ENCODE results near the gene GPR152.
A peak's percentile ranks its signal among the peaks of the same experiment; 100 is the strongest.

GPR152 gene

DNA sequence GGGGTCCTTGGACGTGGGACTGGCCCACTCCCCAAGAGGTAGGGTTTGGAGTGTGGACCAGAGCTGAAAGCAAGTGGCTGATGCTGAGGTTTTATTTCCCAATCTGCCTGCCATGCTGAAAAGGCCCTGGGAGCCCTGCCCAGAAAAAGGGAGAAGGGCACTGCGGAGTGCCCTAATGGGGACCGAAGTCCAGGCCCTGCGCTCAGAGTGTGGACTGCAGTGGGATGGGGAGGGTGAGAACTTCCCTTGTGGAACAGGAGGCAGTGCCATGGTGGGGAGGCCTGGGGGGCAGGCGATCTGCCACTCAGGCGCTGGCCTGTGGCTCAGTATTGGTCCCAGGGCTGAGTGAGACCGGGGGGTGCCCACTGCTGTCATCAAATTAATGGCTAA lies 4.3 kb downstream of the GPR152 start:
- FAIRE-seq (no peak), DNase-seq (ENCODE audit: insufficient read length, low spot score) (no peak)
- no peak for TF ChIP-seq POLR2A (IDR thresholded peaks at IDR 0.05; ENCODE audit: low read depth, low read length)

DNA sequence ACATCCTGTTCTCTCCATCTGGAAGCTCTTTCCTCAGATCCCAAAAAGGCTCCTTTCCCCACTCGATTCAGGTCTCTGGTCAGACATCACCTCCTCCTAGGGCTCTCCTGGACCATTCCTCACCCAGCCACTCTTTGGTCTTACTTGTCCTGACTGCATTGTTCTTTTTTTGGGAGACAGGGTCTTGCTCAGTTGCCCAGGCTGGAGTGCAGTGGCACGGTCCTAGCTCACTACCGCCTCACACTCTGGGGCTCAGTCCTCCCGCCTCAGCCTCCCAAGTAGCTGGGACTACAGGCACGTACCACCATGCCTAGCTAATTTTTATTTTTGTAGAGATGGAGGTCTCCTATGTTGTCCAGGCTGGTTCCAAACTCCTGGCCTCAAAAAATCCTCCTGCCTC lies 7.0 kb downstream of the GPR152 start:
- no peak for FAIRE-seq
- no peak for TF ChIP-seq POLR2A (IDR thresholded peaks at IDR 0.05; ENCODE audit: low read depth, low read length)
- no peak for DNase-seq (ENCODE audit: insufficient read length, low spot score)

GRCh38 chr11:67442504-67443404 lies 9.8 kb downstream of the GPR152 start:
- FAIRE-seq (no peak), DNase-seq (ENCODE audit: insufficient read length, low spot score) (no peak)
- TF ChIP-seq POLR2A (IDR thresholded peaks at IDR 0.05; ENCODE audit: low read depth, low read length), result no peak

DNA sequence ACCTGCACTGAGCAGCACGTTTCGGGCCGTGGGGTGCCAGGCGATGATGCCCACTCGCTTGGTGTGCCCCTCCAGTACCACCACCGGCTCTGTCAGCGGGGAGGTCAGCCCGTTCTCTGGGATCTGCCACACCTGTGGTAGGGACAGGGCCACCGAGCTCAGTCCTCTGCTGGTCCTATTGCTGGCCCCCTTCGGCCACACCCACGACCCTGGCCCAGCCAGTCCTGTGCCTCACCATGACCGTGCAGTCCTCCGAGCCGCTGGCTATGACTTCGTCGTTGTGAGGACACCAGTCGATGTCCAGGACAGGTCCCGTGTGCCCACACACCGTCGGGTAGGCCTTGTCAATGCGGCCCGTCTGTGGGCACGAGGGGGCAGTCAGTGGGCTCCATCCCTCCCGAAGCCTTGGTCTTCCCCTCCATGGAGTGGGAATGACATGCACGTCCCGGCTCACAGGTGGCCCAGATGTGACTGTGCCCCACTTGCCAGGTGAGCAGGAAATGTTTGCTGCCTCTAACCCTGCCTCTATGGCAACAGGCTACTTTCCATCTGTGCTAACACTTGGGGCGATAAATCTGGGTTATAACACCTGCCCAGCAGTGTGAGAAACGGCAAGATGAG lies 10.7 kb downstream of the GPR152 start:
- DNase-seq (ENCODE audit: insufficient read length, low spot score) (no peak), FAIRE-seq (no peak)

DNA sequence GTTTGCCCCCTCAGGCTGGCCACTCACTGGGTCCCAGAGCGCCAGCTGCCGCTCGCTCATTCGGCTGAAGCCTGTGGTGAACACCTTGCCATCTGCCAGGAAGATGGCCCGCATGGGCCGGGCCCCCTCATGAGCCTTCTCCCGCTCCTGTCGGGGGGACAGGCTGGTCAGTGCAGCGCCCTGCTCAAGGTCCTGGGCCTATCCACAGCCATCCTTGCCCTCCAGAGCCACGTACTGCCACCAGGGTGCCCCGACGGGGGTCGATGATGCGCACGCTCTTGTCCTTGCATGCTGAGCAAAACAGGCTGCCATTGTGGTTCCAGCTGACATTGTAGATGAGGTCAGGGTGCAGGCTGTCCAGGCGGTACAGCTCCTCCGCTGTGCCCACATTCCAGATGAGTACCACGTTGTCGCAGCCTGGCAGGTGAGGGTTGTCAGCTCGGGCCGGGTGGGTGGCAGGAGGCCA lies 11.4 kb downstream of the GPR152 start:
- TF ChIP-seq POLR2A (IDR thresholded peaks at IDR 0.05; ENCODE audit: low read depth, low read length), result no peak
- FAIRE-seq (no peak), DNase-seq (ENCODE audit: insufficient read length, low spot score) (no peak)

More for the DNA sequence above, 10.7 kb downstream of the GPR152 start:
- TF ChIP-seq POLR2A (IDR thresholded peaks at IDR 0.05; ENCODE audit: low read depth, low read length), result no peak

GRCh38 chr11:67440229-67441097 lies 12.1 kb downstream of the GPR152 start:
- no peak for DNase-seq (ENCODE audit: insufficient read length, low spot score)
- TF ChIP-seq POLR2A (IDR thresholded peaks at IDR 0.05; ENCODE audit: low read depth, low read length), result no peak
- FAIRE-seq, result no peak

DNA sequence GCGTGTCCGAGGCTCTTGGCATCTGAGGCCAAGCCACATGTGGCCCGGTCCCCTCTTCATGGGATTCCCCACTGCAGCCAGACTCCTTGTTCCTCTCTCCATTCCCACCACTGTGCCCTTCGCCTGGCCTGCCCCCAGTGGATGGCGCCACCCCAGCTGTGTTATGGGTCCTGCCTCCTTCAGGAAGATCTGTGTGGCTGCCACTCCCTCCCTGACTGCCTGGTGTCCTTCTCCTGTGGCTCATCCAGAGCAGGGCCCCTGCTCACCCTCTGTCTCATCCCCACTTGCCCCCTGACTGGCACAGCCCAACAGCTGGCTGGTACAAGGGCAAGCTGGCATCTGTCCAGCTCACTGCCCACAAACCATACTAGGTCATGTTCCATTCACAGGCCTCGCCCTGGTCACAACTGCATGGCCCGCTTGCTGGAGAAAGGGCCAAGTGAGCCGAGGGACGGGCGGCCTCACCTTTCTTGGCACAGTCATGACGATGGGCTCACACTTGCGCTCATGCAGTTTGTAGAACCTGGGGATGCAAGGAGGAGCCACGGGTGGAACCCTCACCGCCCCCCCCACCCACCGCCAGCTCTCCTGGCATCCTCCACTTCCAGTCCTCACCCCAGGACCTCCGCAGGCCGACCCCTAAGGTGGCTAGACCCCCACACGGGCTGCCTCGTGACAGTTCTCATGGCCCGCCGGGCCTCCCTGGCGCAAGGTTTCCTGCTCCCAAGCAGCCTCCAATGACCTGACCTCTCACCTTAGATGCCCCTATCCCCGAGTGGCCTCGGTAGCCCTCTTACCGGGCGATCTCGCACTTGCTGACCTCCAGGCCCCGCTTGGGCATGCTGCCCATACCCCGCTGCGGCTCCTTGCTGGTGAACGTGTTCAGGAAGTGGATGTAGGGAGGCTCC lies 13.0 kb downstream of the GPR152 start:
- DNase-seq (ENCODE audit: insufficient read length, low spot score), result peak; percentile 74
- TF ChIP-seq POLR2A (IDR thresholded peaks at IDR 0.05; ENCODE audit: low read depth, low read length), result no peak
- no peak for FAIRE-seq

- no peak for TF ChIP-seq POLR2A (IDR thresholded peaks at IDR 0.05; ENCODE audit: low read depth, low read length)
- no peak for FAIRE-seq
- DNase-seq (ENCODE audit: insufficient read length, low spot score), result no peak
Observed at GRCh38 chr11:67438158-67438902, 14.2 kb downstream of the GPR152 start.

- no peak for FAIRE-seq
- no peak for TF ChIP-seq POLR2A (IDR thresholded peaks at IDR 0.05; ENCODE audit: low read depth, low read length)
- no peak for DNase-seq (ENCODE audit: insufficient read length, low spot score)
Observed at GRCh38 chr11:67437809-67438157, 14.7 kb downstream of the GPR152 start.

- no peak for FAIRE-seq
- DNase-seq (ENCODE audit: insufficient read length, low spot score), result no peak
- no peak for TF ChIP-seq POLR2A (IDR thresholded peaks at IDR 0.05; ENCODE audit: low read depth, low read length)
Observed at GRCh38 chr11:67437082-67437808, 15.3 kb downstream of the GPR152 start, which contains the start of gene PTPRCAP. PTPRCAP (minus strand) TSS chr11:67437682; CDS start chr11:67437619, 63 bp downstream.

DNA sequence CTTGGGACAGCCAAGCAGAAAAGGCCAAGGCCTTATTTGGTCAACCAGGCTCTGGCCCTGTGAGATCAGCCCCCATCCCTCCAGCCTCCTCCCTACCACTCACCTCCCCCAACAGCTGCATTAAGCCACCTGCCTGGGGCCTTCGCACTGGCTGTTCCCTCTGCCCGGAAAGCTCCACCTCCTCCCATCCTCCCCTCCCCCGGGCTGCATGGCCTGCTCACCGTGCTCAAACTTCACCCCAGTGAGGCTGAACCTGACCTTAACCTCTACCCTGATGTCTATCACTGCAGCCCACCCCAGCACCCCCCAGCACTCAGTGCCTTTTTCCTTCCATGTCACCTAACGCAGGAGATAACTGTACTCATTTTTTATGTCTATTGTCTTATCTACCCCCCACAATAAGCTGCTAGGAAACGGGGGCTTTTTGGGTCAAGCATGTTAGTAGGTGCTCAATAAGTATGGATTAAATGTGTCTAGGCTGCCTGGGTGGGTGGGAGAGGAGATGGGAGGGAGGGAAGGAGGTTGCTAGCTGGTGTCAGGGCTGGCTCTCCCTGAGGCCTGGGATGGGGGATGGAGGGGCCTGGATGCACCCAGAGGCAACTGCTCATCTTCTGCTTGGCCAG lies 16.0 kb downstream of the GPR152 start:
- DNase-seq (ENCODE audit: insufficient read length, low spot score), result no peak
- FAIRE-seq, result no peak
- TF ChIP-seq POLR2A (IDR thresholded peaks at IDR 0.05; ENCODE audit: low read depth, low read length), result no peak

Measured in H54 (cell line).